ENCODE measurements around the gene DGCR2. TPM values are rescaled to one million over a fixed set of nuclear protein-coding genes. Genes with fewer than 3 reads are reported as not detected.

The DGCR2 gene
- total RNA-seq, 2 donors from 2014 or later, result 43.8 to 89.3 TPM

DNA sequence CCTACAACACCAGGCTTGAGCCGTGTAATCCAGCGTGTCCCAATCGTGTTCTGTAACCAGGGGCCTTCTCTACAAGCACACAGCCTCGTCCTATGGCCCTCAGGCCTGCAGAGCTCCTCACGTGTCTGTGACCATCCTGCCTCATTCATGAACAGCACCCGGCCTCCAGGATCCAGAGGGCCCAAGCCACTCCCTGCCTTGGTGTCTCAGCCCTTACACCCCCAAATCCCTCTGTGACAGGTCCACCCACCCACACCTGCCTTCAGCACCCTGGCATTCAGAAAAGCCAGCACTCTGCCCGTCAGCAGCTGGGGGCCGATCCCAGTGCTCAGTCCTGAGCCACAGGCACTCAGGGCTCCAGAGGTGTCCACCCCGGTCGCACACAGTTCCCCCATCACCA, 14.7 kb upstream of the DGCR2 start:
- Histone ChIP-seq H3K27me3 (no peaks in the 10 kb centered on the region), H3K4me3 (no peak overlapping the region), H3K9me3 (no peaks in the 10 kb centered on the region), H3K36me3 (replicated peaks in 1 of 2; ENCODE audit: insufficient read depth in 1 of 2, low read depth in 2 of 2) (peaks cover 0 to 27% of the 10 kb centered on the region in 2 donors), H3K4me1 (no peaks in the 10 kb centered on the region), H3K27ac (no peak overlapping the region)
- DNase-seq, result no peak
- WGBS, 2 donors, result 94 to 100% methylated on average over 5 to 10 of the region's 10 CpGs
- TF ChIP-seq, protein P1, sequence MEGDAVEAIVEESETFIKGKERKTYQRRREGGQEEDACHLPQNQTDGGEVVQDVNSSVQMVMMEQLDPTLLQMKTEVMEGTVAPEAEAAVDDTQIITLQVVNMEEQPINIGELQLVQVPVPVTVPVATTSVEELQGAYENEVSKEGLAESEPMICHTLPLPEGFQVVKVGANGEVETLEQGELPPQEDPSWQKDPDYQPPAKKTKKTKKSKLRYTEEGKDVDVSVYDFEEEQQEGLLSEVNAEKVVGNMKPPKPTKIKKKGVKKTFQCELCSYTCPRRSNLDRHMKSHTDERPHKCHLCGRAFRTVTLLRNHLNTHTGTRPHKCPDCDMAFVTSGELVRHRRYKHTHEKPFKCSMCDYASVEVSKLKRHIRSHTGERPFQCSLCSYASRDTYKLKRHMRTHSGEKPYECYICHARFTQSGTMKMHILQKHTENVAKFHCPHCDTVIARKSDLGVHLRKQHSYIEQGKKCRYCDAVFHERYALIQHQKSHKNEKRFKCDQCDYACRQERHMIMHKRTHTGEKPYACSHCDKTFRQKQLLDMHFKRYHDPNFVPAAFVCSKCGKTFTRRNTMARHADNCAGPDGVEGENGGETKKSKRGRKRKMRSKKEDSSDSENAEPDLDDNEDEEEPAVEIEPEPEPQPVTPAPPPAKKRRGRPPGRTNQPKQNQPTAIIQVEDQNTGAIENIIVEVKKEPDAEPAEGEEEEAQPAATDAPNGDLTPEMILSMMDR (IDR thresholded peaks at IDR 0.05), result no peak
- TF ChIP-seq POLR2A (IDR thresholded peaks at IDR 0.05), result no peak
- intact Hi-C loops (cut with DNase I), result no loop called here
- no peak for ATAC-seq

DNA sequence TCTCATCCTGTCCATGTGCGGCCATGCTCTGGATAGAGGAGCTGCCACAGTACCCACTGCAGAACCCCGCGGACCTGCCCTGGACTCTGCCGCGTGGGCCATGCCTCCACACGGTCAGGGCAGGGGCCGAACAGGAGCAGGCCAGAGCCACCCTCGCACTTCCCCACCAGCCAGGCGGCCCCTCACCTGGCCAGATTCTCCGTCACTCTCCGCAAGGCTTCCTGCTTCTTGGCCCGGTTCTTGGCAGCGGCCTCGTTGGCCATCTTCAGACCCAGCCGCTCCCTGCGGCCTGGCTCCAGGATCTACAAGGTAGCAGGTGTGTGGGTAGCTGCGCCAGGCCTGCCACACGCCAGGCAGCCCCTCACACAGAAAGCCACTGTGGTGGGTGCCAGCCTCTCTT, 12.7 kb upstream of the DGCR2 start:
- H3K27ac ChIP-seq, result no peak overlapping the region
- 86 to 90% methylated on average over 12 of the region's 18 CpGs for WGBS, 2 donors
- ATAC-seq (no peak), DNase-seq (no peak)
- no peaks in the 10 kb centered on the region for H3K9me3 ChIP-seq
- intact Hi-C loops (cut with DNase I), result no loop called here
- H3K36me3 ChIP-seq (replicated peaks in 1 of 2; ENCODE audit: insufficient read depth in 1 of 2, low read depth in 2 of 2), result peaks cover 0 to 23% of the 10 kb centered on the region in 2 donors
- H3K4me3 ChIP-seq, result no peak overlapping the region
- H3K27me3 ChIP-seq, result no peaks in the 10 kb centered on the region
- no peaks in the 10 kb centered on the region for H3K4me1 ChIP-seq
- TF ChIP-seq, protein P1 (IDR thresholded peaks at IDR 0.05), result no peak
- no peak for TF ChIP-seq POLR2A (IDR thresholded peaks at IDR 0.05)

DNA sequence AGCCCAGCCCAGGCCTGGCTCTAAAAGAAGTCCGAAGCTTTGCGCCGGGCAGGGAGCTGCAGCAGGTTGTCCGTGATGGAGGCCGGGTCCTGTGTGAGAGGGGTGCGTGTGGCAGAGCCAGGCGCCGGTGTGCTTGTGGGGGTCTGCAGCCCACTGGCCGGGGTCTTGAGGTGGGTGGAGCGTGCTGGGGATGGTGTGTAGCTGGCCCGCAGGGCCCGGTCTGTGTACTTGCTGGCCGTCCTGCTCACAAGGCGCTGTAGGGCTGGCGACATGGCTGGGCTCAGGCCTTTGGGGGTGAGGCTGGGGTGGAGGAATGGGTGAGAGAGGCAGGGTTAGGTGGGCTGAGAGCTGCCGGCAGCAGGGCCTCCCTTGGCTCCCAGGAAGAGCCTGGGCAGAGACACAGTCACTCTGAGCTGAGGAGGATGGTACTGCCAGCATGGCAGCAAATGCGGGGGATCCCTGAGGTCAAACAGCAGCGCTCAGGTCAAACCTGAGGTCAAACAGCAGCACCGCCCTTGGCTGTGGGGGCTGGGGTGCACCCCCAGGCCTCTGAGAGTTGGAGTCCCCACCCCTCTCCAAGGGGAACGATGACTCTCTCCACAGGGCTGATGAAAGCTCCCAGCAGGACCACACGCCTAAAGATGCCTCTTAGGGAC, 12.1 kb upstream of the DGCR2 start:
- Histone ChIP-seq H3K4me1 (no peaks in the 10 kb centered on the region), H3K27ac (no peak overlapping the region), H3K9me3 (no peaks in the 10 kb centered on the region), H3K36me3 (replicated peaks in 1 of 2; ENCODE audit: insufficient read depth in 1 of 2, low read depth in 2 of 2) (peaks cover 0 to 17% of the 10 kb centered on the region in 2 donors), H3K4me3 (no peak overlapping the region), H3K27me3 (no peaks in the 10 kb centered on the region)
- intact Hi-C loops (cut with DNase I), result no loop called here
- TF ChIP-seq, protein P1 (IDR thresholded peaks at IDR 0.05), result no peak
- no peak for TF ChIP-seq POLR2A (IDR thresholded peaks at IDR 0.05)
- DNase-seq, result no peak
- no peak for ATAC-seq
- WGBS, 2 donors, result 92 to 95% methylated on average over 11 to 19 of the region's 21 CpGs

DNA sequence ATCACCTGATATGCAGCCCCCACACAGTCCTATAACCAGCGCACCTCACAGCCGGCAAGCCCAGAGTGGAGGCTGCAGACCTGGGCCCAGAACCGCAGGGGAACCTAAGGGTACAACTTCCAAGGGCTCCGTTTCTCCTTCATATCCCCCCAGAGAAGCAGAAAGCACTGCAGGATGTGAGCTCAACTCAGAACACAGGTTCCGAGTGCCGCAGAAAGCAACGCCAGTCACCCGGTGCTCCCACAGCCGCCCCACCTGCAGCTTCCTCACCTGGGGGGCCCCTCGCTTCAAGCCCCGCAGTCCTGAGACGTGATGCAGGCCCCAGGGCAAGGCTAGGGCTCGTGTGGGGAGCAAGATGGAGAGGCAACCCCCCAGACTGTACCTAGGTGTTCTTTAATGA, 11.3 kb upstream of the DGCR2 start:
- ATAC-seq, result no peak
- intact Hi-C loops (cut with DNase I), result no loop called here

More for the DNA sequence above, 11.3 kb upstream of the DGCR2 start:
- Histone ChIP-seq H3K9me3 (no peaks in the 10 kb centered on the region), H3K27ac (no peak overlapping the region), H3K4me1 (no peaks in the 10 kb centered on the region), H3K4me3 (no peak overlapping the region), H3K27me3 (no peaks in the 10 kb centered on the region), H3K36me3 (replicated peaks in 1 of 2; ENCODE audit: insufficient read depth in 1 of 2, low read depth in 2 of 2) (peaks cover 0 to 13% of the 10 kb centered on the region in 2 donors)
- no peak for DNase-seq
- TF ChIP-seq POLR2A (IDR thresholded peaks at IDR 0.05), result no peak
- TF ChIP-seq, protein P1 (IDR thresholded peaks at IDR 0.05), result no peak
- 97% methylated on average over 13 of the region's 13 CpGs; no CpG with 5 or more reads in 1 of the 2 donors for WGBS, 2 donors

All from body of pancreas (tissue), 4 donors.